Brain microvascular endothelial cell (primary cell): ENCODE results near the gene TSNAXIP1.
A peak's percentile ranks its signal among the peaks of the same experiment; 100 is the strongest.
"Not testable (repeated sequence)": the region's sequence is repeated elsewhere in the genome, so short reads cannot be mapped to it uniquely, and the experiment has no call there.

Experiments used
- DNase-seq: peaks from one replicate; pipeline ENCODE4 v3.0.0-alpha.2; 2020
- H3K27ac ChIP-seq: fragments of 250-450 bp; sonication (Bioruptor Pico); 2 replicates; pipeline ENCODE4 v1.5.1; 2020; ENCODE audit warnings: mild to moderate bottlenecking, moderate library complexity
- H3K27me3 ChIP-seq: fragments of 250-450 bp; sonication (Bioruptor Pico); replicated peaks from 2 replicates; pipeline ENCODE4 v1.5.1; 2020; ENCODE audit warnings: mild to moderate bottlenecking
- H3K36me3 ChIP-seq: fragments of 250-450 bp; sonication (Bioruptor Pico); replicated peaks from 2 replicates; pipeline ENCODE4 v1.5.1; 2020; ENCODE audit warnings: mild to moderate bottlenecking
- H3K4me3 ChIP-seq: 2 replicates; pipeline ENCODE4 v1.5.1; 2011; ENCODE audit warnings: low read depth, mild to moderate bottlenecking, control low read depth, low read length, moderate library complexity
- CTCF ChIP-seq: IDR thresholded peaks from 2 replicates; pipeline ENCODE4 v1.5.1; 2011; ENCODE audit warnings: low read depth, mild to moderate bottlenecking, moderate library complexity, low read length, control low read depth, inconsistent platforms; ENCODE audit errors: missing control alignments
- in situ Hi-C: cut with HindIII; loops from 2 replicates; pipeline ENCODE4 v1.10.0; 2017; ENCODE audit warnings: low sequenced_read_pairs, low pct_ligation_motif_present

Gene TSNAXIP1

GRCh38 chr16:67862623-67863583, 56.2 kb downstream of the TSNAXIP1 start:
- DNase-seq = peak; percentile 76
- Histone ChIP-seq H3K27me3 (no peaks in the 10 kb centered on the region), H3K36me3 (peaks cover 39% of the 10 kb centered on the region), H3K4me3 (no peak overlapping the region), H3K27ac (peak overlapping the region; percentile 58)
- in situ Hi-C loops = no loop called here
- TF ChIP-seq CTCF = no peak

- in situ Hi-C loops, DNase-seq, H3K27me3 ChIP-seq, H3K4me3 ChIP-seq, H3K27ac ChIP-seq: not testable (repeated sequence)
- peaks cover 51% of the 10 kb centered on the region for H3K36me3 ChIP-seq
Observed at GRCh38 chr16:67864044-67864443, 57.4 kb downstream of the TSNAXIP1 start.

- H3K4me3 ChIP-seq = no peak overlapping the region
- in situ Hi-C loops = no loop called here
- DNase-seq = no peak
- peaks cover 56% of the 10 kb centered on the region for H3K36me3 ChIP-seq
- H3K27ac ChIP-seq = no peak overlapping the region
- no peaks in the 10 kb centered on the region for H3K27me3 ChIP-seq
- TF ChIP-seq CTCF = no peak
Observed at GRCh38 chr16:67864594-67864993, 57.9 kb downstream of the TSNAXIP1 start.

GRCh38 chr16:67865318-67865717, 58.6 kb downstream of the TSNAXIP1 start:
- DNase-seq = peak; percentile 18
- Histone ChIP-seq H3K27ac (no peak overlapping the region), H3K27me3 (no peaks in the 10 kb centered on the region), H3K4me3 (no peak overlapping the region), H3K36me3 (peaks cover 60% of the 10 kb centered on the region)
- in situ Hi-C loops = no loop called here
- peak; percentile 63 for TF ChIP-seq CTCF

- no peak for DNase-seq
Observed at GRCh38 chr16:67868290-67868689, 61.6 kb downstream of the TSNAXIP1 start.

GRCh38 chr16:67869653-67870052, 63.0 kb downstream of the TSNAXIP1 start:
- no peak for DNase-seq
- Histone ChIP-seq H3K4me3 (no peak overlapping the region), H3K27me3 (no peaks in the 10 kb centered on the region), H3K27ac (no peak overlapping the region), H3K36me3 (peaks cover 68% of the 10 kb centered on the region)
- in situ Hi-C loops = no loop called here
- no peak for TF ChIP-seq CTCF

More at GRCh38 chr16:67868290-67868689, 61.6 kb downstream of the TSNAXIP1 start:
- peaks cover 70% of the 10 kb centered on the region for H3K36me3 ChIP-seq
- in situ Hi-C loops = no loop called here
- no peak for TF ChIP-seq CTCF
- H3K4me3 ChIP-seq = no peak overlapping the region
- H3K27ac ChIP-seq = no peak overlapping the region
- no peaks in the 10 kb centered on the region for H3K27me3 ChIP-seq
